Activated T-cell treated with anti-CD3 and anti-CD28 coated beads, Interleukin-2, amount 50 U/mL, for 4 hours (primary cell): Measurements from ENCODE around the gene DIPK1C. TPM values are rescaled to one million over a fixed set of nuclear protein-coding genes. Genes with fewer than 3 reads are reported as not detected.
A peak's percentile ranks its signal among the peaks of the same experiment; 100 is the strongest.

Experiments
- ATAC-seq, 2 donors: fragments of 200-7000 bp; cut with Tn5 transposase; one replicate each; pipeline ENCODE4 v1.10.0; 2021
- DNase-seq: peaks from one replicate; pipeline ENCODE4 v3.0.0-alpha.2; 2020
- H3K27me3 Mint-ChIP-seq: one replicate; pipeline ENCODE4 v1.8.0; 2021; ENCODE audit warnings: low read depth, mixed read lengths
- H3K36me3 Mint-ChIP-seq: one replicate; pipeline ENCODE4 v1.8.0; 2022; ENCODE audit warnings: mixed read lengths; ENCODE audit not compliant: insufficient read depth
- H3K4me1 Mint-ChIP-seq: one replicate; pipeline ENCODE4 v1.8.0; 2021; ENCODE audit warnings: low read depth, mixed read lengths
- H3K4me3 Mint-ChIP-seq: one replicate; pipeline ENCODE4 v1.8.0; 2021; ENCODE audit warnings: mild to moderate bottlenecking, moderate library complexity, mixed read lengths
- H3K9me3 Mint-ChIP-seq: one replicate; pipeline ENCODE4 v1.8.0; 2021; ENCODE audit warnings: mixed read lengths
- total RNA-seq, 3 donors: library from RNA; stranded (reverse); gene quantifications; one replicate each; pipeline ENCODE4 v1.2.1, GENCODE V29; 2021

The DIPK1C gene
- total RNA-seq, 3 donors from 2014 or later, result not detected

GRCh38 chr18:74407888-74408287 is 49.2 kb downstream of the DIPK1C start:
- H3K4me1 Mint-ChIP-seq, result peaks cover 26% of the 10 kb centered on the region
- peak overlapping the region; percentile 71 for H3K4me3 Mint-ChIP-seq
- peaks cover 4% of the 10 kb centered on the region for H3K27me3 Mint-ChIP-seq
- H3K36me3 Mint-ChIP-seq, result no peaks in the 10 kb centered on the region
- DNase-seq, result no peak
- ATAC-seq, result peak in 1 of 2 donors; percentile 46
- no peaks in the 10 kb centered on the region for H3K9me3 Mint-ChIP-seq

- Mint-ChIP-seq H3K4me3 (no peak overlapping the region), H3K27me3 (peaks cover 3% of the 10 kb centered on the region), H3K9me3 (no peaks in the 10 kb centered on the region), H3K4me1 (peaks cover 14% of the 10 kb centered on the region), H3K36me3 (no peaks in the 10 kb centered on the region)
- DNase-seq, result no peak
- no peak for ATAC-seq
These were observed 54.2 kb downstream of the DIPK1C start for GRCh38 chr18:74402806-74403433.

GRCh38 chr18:74400813-74401212 is 56.3 kb downstream of the DIPK1C start:
- no peak overlapping the region for H3K4me3 Mint-ChIP-seq
- ATAC-seq, result no peak

GRCh38 chr18:74399091-74399887 is 57.8 kb downstream of the DIPK1C start:
- H3K27me3 Mint-ChIP-seq, result peaks cover 11% of the 10 kb centered on the region
- no peaks in the 10 kb centered on the region for H3K9me3 Mint-ChIP-seq
- peaks cover 8% of the 10 kb centered on the region for H3K4me1 Mint-ChIP-seq
- no peak overlapping the region for H3K4me3 Mint-ChIP-seq
- DNase-seq (no peak), ATAC-seq (no peak)
- H3K36me3 Mint-ChIP-seq, result no peaks in the 10 kb centered on the region

More at GRCh38 chr18:74400813-74401212, 56.3 kb downstream of the DIPK1C start:
- H3K27me3 Mint-ChIP-seq, result peaks cover 7% of the 10 kb centered on the region
- H3K9me3 Mint-ChIP-seq, result no peaks in the 10 kb centered on the region
- H3K4me1 Mint-ChIP-seq, result peaks cover 8% of the 10 kb centered on the region
- H3K36me3 Mint-ChIP-seq, result no peaks in the 10 kb centered on the region
- DNase-seq, result no peak

GRCh38 chr18:74397572-74397971 is 59.5 kb downstream of the DIPK1C start:
- Mint-ChIP-seq H3K9me3 (no peaks in the 10 kb centered on the region), H3K4me3 (no peak overlapping the region), H3K4me1 (peaks cover 8% of the 10 kb centered on the region), H3K27me3 (peaks cover 16% of the 10 kb centered on the region), H3K36me3 (no peaks in the 10 kb centered on the region)
- DNase-seq (no peak), ATAC-seq (no peak)

- Mint-ChIP-seq H3K36me3 (no peaks in the 10 kb centered on the region), H3K4me1 (peaks cover 8% of the 10 kb centered on the region), H3K9me3 (no peaks in the 10 kb centered on the region), H3K4me3 (no peak overlapping the region), H3K27me3 (peaks cover 16% of the 10 kb centered on the region)
- DNase-seq (no peak), ATAC-seq (no peak)
These were observed 60.6 kb downstream of the DIPK1C start for GRCh38 chr18:74396171-74397169.

GRCh38 chr18:74395648-74396154 is 61.4 kb downstream of the DIPK1C start:
- peaks cover 12% of the 10 kb centered on the region for H3K4me1 Mint-ChIP-seq
- ATAC-seq (no peak), DNase-seq (no peak)
- peaks cover 16% of the 10 kb centered on the region for H3K27me3 Mint-ChIP-seq
- H3K4me3 Mint-ChIP-seq, result no peak overlapping the region
- no peaks in the 10 kb centered on the region for H3K9me3 Mint-ChIP-seq
- H3K36me3 Mint-ChIP-seq, result no peaks in the 10 kb centered on the region

- no peak for ATAC-seq
These were observed 62.1 kb downstream of the DIPK1C start for GRCh38 chr18:74395006-74395405.

GRCh38 chr18:74392323-74392722 is 64.8 kb downstream of the DIPK1C start:
- Mint-ChIP-seq H3K27me3 (peaks cover 15% of the 10 kb centered on the region), H3K4me1 (peaks cover 17% of the 10 kb centered on the region), H3K36me3 (no peaks in the 10 kb centered on the region), H3K4me3 (no peak overlapping the region), H3K9me3 (no peaks in the 10 kb centered on the region)
- ATAC-seq, result no peak
- DNase-seq, result no peak

More at GRCh38 chr18:74395006-74395405, 62.1 kb downstream of the DIPK1C start:
- Mint-ChIP-seq H3K4me1 (peaks cover 14% of the 10 kb centered on the region), H3K9me3 (no peaks in the 10 kb centered on the region), H3K4me3 (no peak overlapping the region), H3K36me3 (no peaks in the 10 kb centered on the region), H3K27me3 (peaks cover 19% of the 10 kb centered on the region)
- DNase-seq, result no peak

- Mint-ChIP-seq H3K4me1 (peaks cover 17% of the 10 kb centered on the region), H3K27me3 (peaks cover 13% of the 10 kb centered on the region), H3K9me3 (no peaks in the 10 kb centered on the region), H3K36me3 (no peaks in the 10 kb centered on the region), H3K4me3 (no peak overlapping the region)
- DNase-seq (no peak), ATAC-seq (peak; percentile 41 to 54)
These were observed 66.2 kb downstream of the DIPK1C start for GRCh38 chr18:74390900-74391299.

GRCh38 chr18:74389991-74390390 is 67.1 kb downstream of the DIPK1C start:
- Mint-ChIP-seq H3K4me3 (no peak overlapping the region), H3K27me3 (peaks cover 8% of the 10 kb centered on the region), H3K9me3 (no peaks in the 10 kb centered on the region), H3K36me3 (no peaks in the 10 kb centered on the region), H3K4me1 (peaks cover 17% of the 10 kb centered on the region)
- DNase-seq (no peak), ATAC-seq (no peak)

- DNase-seq, result no peak
- H3K4me1 Mint-ChIP-seq, result peaks cover 17% of the 10 kb centered on the region
- H3K27me3 Mint-ChIP-seq, result peaks cover 8% of the 10 kb centered on the region
- no peak overlapping the region for H3K4me3 Mint-ChIP-seq
- no peak for ATAC-seq
- H3K9me3 Mint-ChIP-seq, result no peaks in the 10 kb centered on the region
- no peaks in the 10 kb centered on the region for H3K36me3 Mint-ChIP-seq
These were observed 67.8 kb downstream of the DIPK1C start for GRCh38 chr18:74389171-74389927.

- ATAC-seq (no peak), DNase-seq (no peak)
- Mint-ChIP-seq H3K4me1 (peaks cover 17% of the 10 kb centered on the region), H3K4me3 (no peak overlapping the region), H3K27me3 (peaks cover 2% of the 10 kb centered on the region), H3K9me3 (no peaks in the 10 kb centered on the region), H3K36me3 (no peaks in the 10 kb centered on the region)
These were observed 68.9 kb downstream of the DIPK1C start for GRCh38 chr18:74388227-74388626.
